Osteocyte (in vitro differentiated cells): Measurements from ENCODE around the gene IPO13. TPM values are rescaled to one million over a fixed set of nuclear protein-coding genes. Genes with fewer than 3 reads are reported as not detected.

Experiments
- DNase-seq: peaks from one replicate; pipeline ENCODE4 v3.0.0; 2021; ENCODE audit warnings: mixed read lengths; ENCODE audit not compliant: unreplicated experiment; ENCODE audit errors: extremely low spot score
- H3K27ac Mint-ChIP-seq: one replicate; pipeline ENCODE4 v1.8.0; 2021; ENCODE audit warnings: mild to moderate bottlenecking, mixed read lengths; ENCODE audit not compliant: unreplicated experiment
- H3K27me3 Mint-ChIP-seq: one replicate; pipeline ENCODE4 v1.8.0; 2021; ENCODE audit warnings: mixed read lengths; ENCODE audit not compliant: unreplicated experiment
- H3K36me3 Mint-ChIP-seq: one replicate; pipeline ENCODE4 v1.8.0; 2021; ENCODE audit warnings: mixed read lengths; ENCODE audit not compliant: unreplicated experiment
- H3K4me1 Mint-ChIP-seq: one replicate; pipeline ENCODE4 v1.8.0; 2021; ENCODE audit warnings: mixed read lengths; ENCODE audit not compliant: unreplicated experiment
- H3K4me3 Mint-ChIP-seq: one replicate; pipeline ENCODE4 v1.8.0; 2021; ENCODE audit warnings: mild to moderate bottlenecking, moderate library complexity, mixed read lengths; ENCODE audit not compliant: unreplicated experiment
- H3K9me3 Mint-ChIP-seq: one replicate; pipeline ENCODE4 v1.8.0; 2021; ENCODE audit warnings: mixed read lengths; ENCODE audit not compliant: unreplicated experiment
- total RNA-seq: library from RNA; stranded (reverse); gene quantifications from 2 replicates; pipeline ENCODE4 v1.2.1, GENCODE V29; 2021
- TF ChIP-seq, protein P1 (sequence below): fragments of 200-600 bp; sonication (generic); IDR thresholded peaks from 2 replicates; pipeline ENCODE4 v1.5.0; 2021; ENCODE audit warnings: antibody characterized with exemption, mild to moderate bottlenecking, moderate library complexity

IPO13 gene
- total RNA-seq, 1 donor from 2014 or later: 40.8 TPM

- Mint-ChIP-seq H3K36me3 (peaks cover 21% of the 10 kb centered on the region), H3K4me1 (peaks cover 31% of the 10 kb centered on the region), H3K9me3 (peaks cover 8% of the 10 kb centered on the region), H3K4me3 (peak overlapping the region; percentile 93), H3K27ac (no peak overlapping the region), H3K27me3 (no peaks in the 10 kb centered on the region)
- TF ChIP-seq, protein P1, sequence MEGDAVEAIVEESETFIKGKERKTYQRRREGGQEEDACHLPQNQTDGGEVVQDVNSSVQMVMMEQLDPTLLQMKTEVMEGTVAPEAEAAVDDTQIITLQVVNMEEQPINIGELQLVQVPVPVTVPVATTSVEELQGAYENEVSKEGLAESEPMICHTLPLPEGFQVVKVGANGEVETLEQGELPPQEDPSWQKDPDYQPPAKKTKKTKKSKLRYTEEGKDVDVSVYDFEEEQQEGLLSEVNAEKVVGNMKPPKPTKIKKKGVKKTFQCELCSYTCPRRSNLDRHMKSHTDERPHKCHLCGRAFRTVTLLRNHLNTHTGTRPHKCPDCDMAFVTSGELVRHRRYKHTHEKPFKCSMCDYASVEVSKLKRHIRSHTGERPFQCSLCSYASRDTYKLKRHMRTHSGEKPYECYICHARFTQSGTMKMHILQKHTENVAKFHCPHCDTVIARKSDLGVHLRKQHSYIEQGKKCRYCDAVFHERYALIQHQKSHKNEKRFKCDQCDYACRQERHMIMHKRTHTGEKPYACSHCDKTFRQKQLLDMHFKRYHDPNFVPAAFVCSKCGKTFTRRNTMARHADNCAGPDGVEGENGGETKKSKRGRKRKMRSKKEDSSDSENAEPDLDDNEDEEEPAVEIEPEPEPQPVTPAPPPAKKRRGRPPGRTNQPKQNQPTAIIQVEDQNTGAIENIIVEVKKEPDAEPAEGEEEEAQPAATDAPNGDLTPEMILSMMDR: no peak
- DNase-seq: no peak
Measured at GRCh38 chr1:43971336-43971980, 24.7 kb downstream of the IPO13 start.

DNA sequence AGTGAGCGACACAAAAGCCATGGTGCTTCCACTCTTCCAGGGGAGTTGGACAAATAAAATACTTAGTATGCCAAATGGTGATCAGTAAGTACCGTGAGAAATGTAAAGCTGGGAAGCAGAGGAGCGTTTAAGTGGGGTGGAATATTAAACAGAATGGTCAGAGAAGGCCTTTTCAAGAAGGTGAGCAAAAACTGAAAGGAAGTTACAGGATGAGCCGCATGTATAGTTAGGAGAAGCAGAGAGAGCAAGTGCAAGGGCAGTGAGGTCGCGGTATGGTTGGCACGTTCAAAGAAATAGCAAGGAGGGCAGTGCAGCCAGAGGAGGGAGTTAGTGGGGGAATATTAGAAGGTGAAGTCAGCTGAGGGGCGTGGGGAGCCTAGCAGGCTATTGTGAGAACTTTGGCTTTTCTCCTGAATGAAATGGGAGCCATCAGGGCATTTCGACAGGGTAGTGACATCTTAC is 27.3 kb downstream of the IPO13 start:
- TF ChIP-seq, protein P1: no peak
- Mint-ChIP-seq H3K27me3 (no peaks in the 10 kb centered on the region), H3K4me1 (peaks cover 53% of the 10 kb centered on the region), H3K4me3 (peak overlapping the region; percentile 91), H3K9me3 (no peaks in the 10 kb centered on the region), H3K27ac (peak overlapping the region; percentile 92), H3K36me3 (peaks cover 19% of the 10 kb centered on the region)
- no peak for DNase-seq

DNA sequence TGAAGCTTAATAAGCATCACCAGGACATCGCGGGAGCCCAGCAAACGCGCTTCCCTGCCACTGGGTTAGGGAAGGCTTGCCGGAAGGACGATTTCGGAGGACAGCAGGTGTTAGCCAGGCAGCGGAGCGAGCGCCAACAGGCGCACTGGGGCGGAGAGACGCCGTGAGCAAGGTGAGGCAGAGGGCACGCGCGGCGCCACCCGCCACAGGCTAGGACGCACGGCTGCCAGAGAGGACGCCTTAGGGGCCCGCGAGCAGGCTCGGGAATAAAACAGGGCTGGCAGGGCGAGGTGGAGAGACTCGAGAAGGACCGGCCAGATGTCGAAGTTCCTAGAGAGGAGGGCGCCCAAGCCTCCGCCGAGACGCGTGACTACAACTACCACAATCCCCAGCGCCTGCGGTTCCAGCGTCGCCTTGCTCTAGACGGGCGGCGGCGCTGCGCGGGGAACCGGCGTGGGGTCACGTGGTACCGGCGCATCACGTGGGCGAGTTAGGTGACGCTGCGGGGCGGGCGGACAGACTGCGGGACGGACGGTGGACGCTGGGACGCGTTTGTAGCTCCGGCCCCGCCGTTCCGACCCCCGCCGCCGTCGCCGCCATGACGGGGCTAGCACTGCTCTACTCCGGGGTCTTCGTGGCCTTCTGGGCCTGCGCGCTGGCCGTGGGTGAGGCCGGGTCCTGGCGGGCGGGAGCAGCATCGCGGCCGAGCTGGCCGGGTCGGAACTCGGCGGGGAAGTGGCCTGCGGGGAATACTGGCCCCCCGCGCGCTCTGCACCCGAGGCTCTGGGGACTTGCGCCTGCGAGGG is 27.9 kb downstream of the IPO13 start, which contains the start of gene ATP6V0B:
TSS of gene ATP6V0B (plus strand) at position 518 of the 806 bp plus-strand sequence. CDS start at position 599, 81 bp downstream.
- DNase-seq: peak; percentile 96
- peak within 1 kb of the TSS; percentile 91 for H3K4me3 Mint-ChIP-seq
- no peaks in the 10 kb centered on the region for H3K27me3 Mint-ChIP-seq
- H3K4me1 Mint-ChIP-seq: peaks cover 49% of the 10 kb centered on the region
- H3K9me3 Mint-ChIP-seq: no peaks in the 10 kb centered on the region
- peaks cover 19% of the 10 kb centered on the region for H3K36me3 Mint-ChIP-seq
- TF ChIP-seq, protein P1: no peak
- peak within 1 kb of the TSS; percentile 92 for H3K27ac Mint-ChIP-seq

GRCh38 chr1:43975249-43975961 is 28.7 kb downstream of the IPO13 start:
- Mint-ChIP-seq H3K4me3 (peak overlapping the region; percentile 91), H3K9me3 (no peaks in the 10 kb centered on the region), H3K36me3 (peaks cover 19% of the 10 kb centered on the region), H3K4me1 (peaks cover 51% of the 10 kb centered on the region), H3K27me3 (no peaks in the 10 kb centered on the region), H3K27ac (peak overlapping the region; percentile 77)
- no peak for DNase-seq
- TF ChIP-seq, protein P1: no peak
